Endothelial cell (in vitro differentiated cells): ENCODE results near the gene ZBTB20. TPM values are rescaled to one million over a fixed set of nuclear protein-coding genes. Genes with fewer than 3 reads are reported as not detected.

ENCODE experiments used
- DNase-seq: peaks from one replicate; pipeline ENCODE4 v3.0.0; 2021; ENCODE audit warnings: low spot score
- H3K27ac Mint-ChIP-seq: one replicate; pipeline ENCODE4 v1.8.0; 2021; ENCODE audit warnings: mixed read lengths, inconsistent platforms; ENCODE audit not compliant: unreplicated experiment
- H3K27me3 Mint-ChIP-seq: one replicate; pipeline ENCODE4 v1.8.0; 2021; ENCODE audit warnings: mild to moderate bottlenecking, moderate library complexity, mixed read lengths, inconsistent platforms; ENCODE audit not compliant: unreplicated experiment
- H3K36me3 Mint-ChIP-seq: one replicate; pipeline ENCODE4 v1.8.0; 2021; ENCODE audit warnings: mild to moderate bottlenecking, low read depth, mixed read lengths, inconsistent platforms; ENCODE audit not compliant: unreplicated experiment
- H3K4me1 Mint-ChIP-seq: one replicate; pipeline ENCODE4 v1.8.0; 2021; ENCODE audit warnings: mild to moderate bottlenecking, mixed read lengths, inconsistent platforms; ENCODE audit not compliant: unreplicated experiment
- H3K4me3 Mint-ChIP-seq: one replicate; pipeline ENCODE4 v1.8.0; 2021; ENCODE audit warnings: mild to moderate bottlenecking, mixed read lengths, inconsistent platforms; ENCODE audit not compliant: unreplicated experiment
- H3K9me3 Mint-ChIP-seq: one replicate; pipeline ENCODE4 v1.8.0; 2021; ENCODE audit warnings: mixed read lengths, inconsistent platforms; ENCODE audit not compliant: unreplicated experiment
- CTCF ChIP-seq: fragments of 200-600 bp; sonication (generic); IDR thresholded peaks from one replicate; pipeline ENCODE4 v1.5.0; 2021; ENCODE audit warnings: antibody characterized with exemption; ENCODE audit not compliant: unreplicated experiment
- total RNA-seq: library from RNA; stranded (reverse); fragmentation: NEBNext Ultra II Directional; extraction: Animal tissue kit (Norgen Biotek cat#: 25700); gene quantifications from one replicate; pipeline ENCODE4 v1.2.1, GENCODE V29; 2021; ENCODE audit not compliant: unreplicated experiment

Gene ZBTB20
- total RNA-seq, 1 donor from 2014 or later: 4.2 TPM

DNA sequence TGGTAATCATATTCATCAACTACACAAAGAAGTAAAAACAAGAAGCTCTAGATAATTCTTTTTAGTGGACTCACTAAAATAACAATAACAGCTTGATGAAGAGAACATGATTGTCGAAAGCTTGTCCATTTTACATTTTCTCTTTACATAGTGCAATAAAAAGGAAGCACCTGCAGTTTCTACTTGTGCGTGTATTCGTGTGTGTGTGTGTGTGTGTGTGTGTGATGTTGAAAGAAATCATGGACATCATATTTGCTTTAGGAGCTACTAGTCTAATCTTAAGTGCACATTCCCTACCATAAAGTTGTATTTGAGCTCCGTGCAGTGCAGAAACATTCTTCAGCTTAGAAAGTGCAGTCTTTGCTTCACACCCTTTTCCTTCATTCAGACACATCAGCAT lies 288.8 kb downstream of the ZBTB20 start:
- TF ChIP-seq CTCF: no peak
- Mint-ChIP-seq H3K9me3 (no peaks in the 10 kb centered on the region), H3K4me1 (peaks cover 4% of the 10 kb centered on the region), H3K4me3 (no peak overlapping the region), H3K27ac (no peak overlapping the region), H3K27me3 (no peaks in the 10 kb centered on the region), H3K36me3 (no peaks in the 10 kb centered on the region)
- DNase-seq: no peak

- Mint-ChIP-seq H3K36me3 (no peaks in the 10 kb centered on the region), H3K27ac (no peak overlapping the region), H3K4me3 (no peak overlapping the region), H3K4me1 (peaks cover 4% of the 10 kb centered on the region), H3K9me3 (no peaks in the 10 kb centered on the region), H3K27me3 (no peaks in the 10 kb centered on the region)
- TF ChIP-seq CTCF: no peak
- no peak for DNase-seq
Observed at GRCh38 chr3:114857299-114857701, 289.8 kb downstream of the ZBTB20 start.

- TF ChIP-seq CTCF: no peak
- Mint-ChIP-seq H3K4me1 (peaks cover 4% of the 10 kb centered on the region), H3K9me3 (no peaks in the 10 kb centered on the region), H3K4me3 (no peak overlapping the region), H3K36me3 (no peaks in the 10 kb centered on the region), H3K27ac (no peak overlapping the region), H3K27me3 (no peaks in the 10 kb centered on the region)
- no peak for DNase-seq
Observed at GRCh38 chr3:114856835-114857234, 290.3 kb downstream of the ZBTB20 start.

DNA sequence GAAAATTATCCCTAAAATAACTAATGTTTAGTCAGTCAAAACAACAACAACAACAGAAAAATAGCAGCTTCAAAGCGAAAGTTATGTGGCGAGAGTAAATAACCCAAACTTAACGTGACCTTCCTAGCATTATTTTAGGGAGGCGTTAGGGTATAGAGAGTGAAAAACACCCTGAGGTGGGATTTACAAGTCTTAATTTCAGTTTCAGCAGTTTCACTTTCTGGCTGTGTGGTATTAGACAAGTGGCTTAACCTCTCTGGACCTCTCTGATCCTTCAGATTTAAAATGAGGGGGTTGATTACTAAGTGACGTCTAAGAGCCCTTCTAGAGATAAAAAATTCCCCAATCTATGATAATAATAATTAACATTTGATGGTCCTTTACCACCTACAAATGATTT lies 291.2 kb downstream of the ZBTB20 start:
- DNase-seq: no peak
- peaks cover 4% of the 10 kb centered on the region for H3K4me1 Mint-ChIP-seq
- H3K27ac Mint-ChIP-seq: no peak overlapping the region
- H3K4me3 Mint-ChIP-seq: no peak overlapping the region
- H3K36me3 Mint-ChIP-seq: no peaks in the 10 kb centered on the region
- no peaks in the 10 kb centered on the region for H3K27me3 Mint-ChIP-seq
- no peak for TF ChIP-seq CTCF
- no peaks in the 10 kb centered on the region for H3K9me3 Mint-ChIP-seq

DNA sequence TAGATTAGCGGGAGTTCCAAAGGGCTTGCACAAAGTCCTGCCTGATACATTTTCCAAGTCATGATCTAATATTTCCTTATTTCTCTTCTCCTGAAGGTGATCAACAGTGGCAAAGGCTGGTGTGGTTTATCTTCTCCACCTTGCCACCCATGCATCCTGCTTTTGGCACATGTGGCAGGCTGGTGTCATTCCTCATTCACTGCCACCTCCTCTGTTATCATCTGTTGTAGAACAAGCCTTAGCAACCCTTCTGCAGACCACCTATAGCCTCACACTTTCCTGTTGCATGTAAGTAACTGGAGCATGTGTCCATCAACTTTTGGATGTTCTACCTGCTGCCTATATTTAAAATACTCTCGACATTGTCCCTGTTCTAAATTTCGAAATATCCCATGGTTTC lies 294.1 kb downstream of the ZBTB20 start:
- Mint-ChIP-seq H3K4me3 (no peak overlapping the region), H3K27ac (no peak overlapping the region), H3K36me3 (no peaks in the 10 kb centered on the region), H3K27me3 (no peaks in the 10 kb centered on the region), H3K4me1 (peaks cover 4% of the 10 kb centered on the region), H3K9me3 (no peaks in the 10 kb centered on the region)
- no peak for TF ChIP-seq CTCF
- no peak for DNase-seq
